Measurements from ENCODE around the gene CDC5L.

The CDC5L gene

GRCh38 chr6:44466955-44467354, 79.4 kb downstream of the CDC5L start:
- H3K4me2 ChIP-seq (ENCODE audit: insufficient read depth, low read length): no peak overlapping the region
- H3K27ac ChIP-seq (ENCODE audit: low read length): no peak overlapping the region
- H3K27me3 ChIP-seq (ENCODE audit: insufficient read depth, low read length, poor library complexity): peaks cover 3% of the 10 kb centered on the region
- no peaks in the 10 kb centered on the region for H3K9me3 ChIP-seq (ENCODE audit: insufficient read depth, low read length, severe bottlenecking)
- no peaks in the 10 kb centered on the region for H3K4me1 ChIP-seq (ENCODE audit: insufficient read depth, low read length)
- no peaks in the 10 kb centered on the region for H3K36me3 ChIP-seq (ENCODE audit: insufficient read depth, low read length)
- TF ChIP-seq CTCF (IDR thresholded peaks at IDR 0.05; ENCODE audit: borderline replicate concordance, extremely low read depth, low read length, poor library complexity, severe bottlenecking) (no peak), EZH2 (IDR thresholded peaks at IDR 0.05; ENCODE audit: borderline replicate concordance, low read depth, low read length, severe bottlenecking) (no peak)
- DNase-seq: no peak
- no peak overlapping the region for H3K9ac ChIP-seq (ENCODE audit: low read depth, low read length)
- no peak for ATAC-seq (ENCODE audit: insufficient read depth, low read depth)
- no peaks in the 10 kb centered on the region for H3K79me2 ChIP-seq (ENCODE audit: insufficient read depth, low read length)
- no peak overlapping the region for H3K4me3 ChIP-seq (ENCODE audit: low read depth in 1 of 2, low read length in 2 of 2)
- H4K20me1 ChIP-seq (ENCODE audit: insufficient read depth, low read length): no peaks in the 10 kb centered on the region; the same call in 1 of the 2 replicates
- H2AFZ ChIP-seq (ENCODE audit: low read depth, low read length): no peak overlapping the region

- no peaks in the 10 kb centered on the region for H3K36me3 ChIP-seq (ENCODE audit: insufficient read depth, low read length)
These were observed 81.3 kb downstream of the CDC5L start for GRCh38 chr6:44468835-44469234.

GRCh38 chr6:44470115-44470464, 82.6 kb downstream of the CDC5L start:
- Histone ChIP-seq H3K27ac (ENCODE audit: low read length) (no peak overlapping the region), H4K20me1 (ENCODE audit: insufficient read depth, low read length) (no peaks in the 10 kb centered on the region; the same call in 1 of the 2 replicates), H3K79me2 (ENCODE audit: insufficient read depth, low read length) (no peaks in the 10 kb centered on the region), H3K4me2 (ENCODE audit: insufficient read depth, low read length) (no peak overlapping the region), H3K9ac (ENCODE audit: low read depth, low read length) (no peak overlapping the region), H3K36me3 (ENCODE audit: insufficient read depth, low read length) (no peaks in the 10 kb centered on the region), H2AFZ (ENCODE audit: low read depth, low read length) (no peak overlapping the region), H3K9me3 (ENCODE audit: insufficient read depth, low read length, severe bottlenecking) (no peaks in the 10 kb centered on the region), H3K4me1 (ENCODE audit: insufficient read depth, low read length) (no peaks in the 10 kb centered on the region), H3K4me3 (ENCODE audit: low read depth in 1 of 2, low read length in 2 of 2) (no peak overlapping the region), H3K27me3 (ENCODE audit: insufficient read depth, low read length, poor library complexity) (peaks cover 3% of the 10 kb centered on the region)
- no peak for TF ChIP-seq EZH2 (IDR thresholded peaks at IDR 0.05; ENCODE audit: borderline replicate concordance, low read depth, low read length, severe bottlenecking)
- TF ChIP-seq CTCF (IDR thresholded peaks at IDR 0.05; ENCODE audit: borderline replicate concordance, extremely low read depth, low read length, poor library complexity, severe bottlenecking): no peak
- ATAC-seq (ENCODE audit: insufficient read depth, low read depth): peak; percentile 44; the same call in 2 of the 3 replicates
- no peak for DNase-seq

More at GRCh38 chr6:44468835-44469234, 81.3 kb downstream of the CDC5L start:
- Histone ChIP-seq H3K9me3 (ENCODE audit: insufficient read depth, low read length, severe bottlenecking) (no peaks in the 10 kb centered on the region), H3K79me2 (ENCODE audit: insufficient read depth, low read length) (no peaks in the 10 kb centered on the region), H3K4me3 (ENCODE audit: low read depth in 1 of 2, low read length in 2 of 2) (no peak overlapping the region), H3K4me2 (ENCODE audit: insufficient read depth, low read length) (no peak overlapping the region), H2AFZ (ENCODE audit: low read depth, low read length) (no peak overlapping the region), H4K20me1 (ENCODE audit: insufficient read depth, low read length) (no peaks in the 10 kb centered on the region; the same call in 1 of the 2 replicates), H3K9ac (ENCODE audit: low read depth, low read length) (no peak overlapping the region), H3K27me3 (ENCODE audit: insufficient read depth, low read length, poor library complexity) (peaks cover 3% of the 10 kb centered on the region), H3K27ac (ENCODE audit: low read length) (no peak overlapping the region), H3K4me1 (ENCODE audit: insufficient read depth, low read length) (no peaks in the 10 kb centered on the region)
- DNase-seq: no peak
- ATAC-seq (ENCODE audit: insufficient read depth, low read depth): no peak
- no peak for TF ChIP-seq EZH2 (IDR thresholded peaks at IDR 0.05; ENCODE audit: borderline replicate concordance, low read depth, low read length, severe bottlenecking)
- TF ChIP-seq CTCF (IDR thresholded peaks at IDR 0.05; ENCODE audit: borderline replicate concordance, extremely low read depth, low read length, poor library complexity, severe bottlenecking): no peak

- Histone ChIP-seq H3K36me3 (ENCODE audit: insufficient read depth, low read length) (no peaks in the 10 kb centered on the region), H3K9ac (ENCODE audit: low read depth, low read length) (no peak overlapping the region), H3K4me3 (ENCODE audit: low read depth in 1 of 2, low read length in 2 of 2) (no peak overlapping the region), H3K9me3 (ENCODE audit: insufficient read depth, low read length, severe bottlenecking) (no peaks in the 10 kb centered on the region), H3K4me2 (ENCODE audit: insufficient read depth, low read length) (no peak overlapping the region), H2AFZ (ENCODE audit: low read depth, low read length) (no peak overlapping the region), H3K27me3 (ENCODE audit: insufficient read depth, low read length, poor library complexity) (peaks cover 3% of the 10 kb centered on the region), H3K79me2 (ENCODE audit: insufficient read depth, low read length) (no peaks in the 10 kb centered on the region), H4K20me1 (ENCODE audit: insufficient read depth, low read length) (no peaks in the 10 kb centered on the region; the same call in 1 of the 2 replicates), H3K4me1 (ENCODE audit: insufficient read depth, low read length) (peaks cover 3% of the 10 kb centered on the region), H3K27ac (ENCODE audit: low read length) (no peak overlapping the region)
- no peak for DNase-seq
- no peak for ATAC-seq (ENCODE audit: insufficient read depth, low read depth)
- TF ChIP-seq CTCF (IDR thresholded peaks at IDR 0.05; ENCODE audit: borderline replicate concordance, extremely low read depth, low read length, poor library complexity, severe bottlenecking) (no peak), EZH2 (IDR thresholded peaks at IDR 0.05; ENCODE audit: borderline replicate concordance, low read depth, low read length, severe bottlenecking) (no peak)
These were observed 83.2 kb downstream of the CDC5L start for GRCh38 chr6:44470746-44471145.

Measured in DND-41 (cell line).